HEK293 (cell line): Measurements from ENCODE around the gene HUWE1.
A peak's percentile ranks its signal among the peaks of the same experiment; 100 is the strongest.

Experiments
- CTCF ChIA-PET: fragments of 350-600 bp; formaldehyde crosslinking; extraction: SDS; loops from one replicate; lab custom pipeline; 2021; ENCODE audit warnings: antibody characterized with exemption; lab: Yijun Ruan, JAX
- POLR2A ChIA-PET: fragments of 300-600 bp; formaldehyde crosslinking; extraction: SDS; loops from one replicate; lab custom pipeline; 2020; ENCODE audit warnings: antibody characterized with exemption, inconsistent platforms; lab: Yijun Ruan, JAX
- H3K27ac ChIP-seq: fragments of 200-500 bp; sonication (Bioruptor generic); 2 replicates; pipeline ENCODE4 v1.5.1; 2014; ENCODE audit warnings: low read depth, low read length, control low read depth, inconsistent platforms; ENCODE audit errors: extremely low read depth
- H3K36me3 ChIP-seq, 2 experiments: fragments of 200-500 bp in 1 of 2; sonication (Bioruptor generic) in 1 of 2; 1 replicate in 1 of 2; 2 replicates in 1 of 2; pipeline ENCODE4 v1.5.1; 2014 to 2017; ENCODE audit warnings: inconsistent platforms in 2 of 2, low read length in 2 of 2; ENCODE audit not compliant: control insufficient read depth in 2 of 2, insufficient read depth in 1 of 2
- H3K4me1 ChIP-seq: fragments of 200-500 bp; sonication (Bioruptor generic); 2 replicates; pipeline ENCODE4 v1.5.1; 2014; ENCODE audit warnings: mild to moderate bottlenecking, low read length, inconsistent platforms; ENCODE audit not compliant: control insufficient read depth, insufficient read depth
- H3K4me3 ChIP-seq: 2 replicates; pipeline ENCODE4 v1.5.1; 2011; ENCODE audit warnings: low read depth, mild to moderate bottlenecking, control low read depth, low read length, moderate library complexity
- H3K9me3 ChIP-seq: fragments of 200-500 bp; sonication (Bioruptor generic); 2 replicates; pipeline ENCODE4 v1.5.1; 2014; ENCODE audit warnings: low read depth, low read length, inconsistent platforms; ENCODE audit not compliant: control insufficient read depth, insufficient read depth
- BCL11A ChIP-seq: fragments of 450-650 bp; formaldehyde crosslinking; IDR thresholded peaks from 2 replicates; pipeline ENCODE4 v1.5.1; 2016; ENCODE audit warnings: low read depth, missing biosample characterization, missing genetic modification characterization
- GFI1B ChIP-seq: fragments of 450-650 bp; formaldehyde crosslinking; IDR thresholded peaks from 2 replicates; pipeline ENCODE4 v1.5.1; 2016; ENCODE audit warnings: missing biosample characterization, missing genetic modification characterization
- HOXD13 ChIP-seq: sonication (generic); formaldehyde crosslinking; IDR thresholded peaks from 2 replicates; pipeline ENCODE4 v1.8.0; 2022; ENCODE audit warnings: missing genetic modification reagents, borderline replicate concordance
- KLF8 ChIP-seq: fragments of 450-650 bp; formaldehyde crosslinking; IDR thresholded peaks from 2 replicates; pipeline ENCODE4 v1.5.1; 2016; ENCODE audit warnings: missing biosample characterization, missing genetic modification characterization
- PRDM1 ChIP-seq: fragments of 450-650 bp; formaldehyde crosslinking; IDR thresholded peaks from 2 replicates; pipeline ENCODE4; 2016; ENCODE audit warnings: missing biosample characterization, missing genetic modification characterization
- SP3 ChIP-seq: fragments of 450-650 bp; formaldehyde crosslinking; IDR thresholded peaks from 2 replicates; pipeline ENCODE4 v1.5.1; 2016; ENCODE audit warnings: missing biosample characterization, missing genetic modification characterization
- ZBTB7A ChIP-seq: fragments of 450-650 bp; formaldehyde crosslinking; IDR thresholded peaks from 2 replicates; pipeline ENCODE4 v1.5.1; 2016; ENCODE audit warnings: low read depth, missing biosample characterization, missing genetic modification characterization
- ZNF121 ChIP-seq: fragments of 450-650 bp; formaldehyde crosslinking; IDR thresholded peaks from 2 replicates; pipeline ENCODE4 v1.5.1; 2016; ENCODE audit warnings: missing biosample characterization, missing genetic modification characterization
- ZNF132 ChIP-seq: fragments of 450-650 bp; formaldehyde crosslinking; IDR thresholded peaks from 2 replicates; pipeline ENCODE4 v1.5.1; 2017; ENCODE audit warnings: missing biosample characterization, missing genetic modification characterization, borderline replicate concordance
- ZNF157 ChIP-seq: fragments of 450-650 bp; formaldehyde crosslinking; IDR thresholded peaks from 2 replicates; pipeline ENCODE4 v1.5.1; 2016; ENCODE audit warnings: missing biosample characterization, missing genetic modification characterization
- ZNF169 ChIP-seq: fragments of 450-650 bp; formaldehyde crosslinking; IDR thresholded peaks from 2 replicates; pipeline ENCODE4 v1.5.1; 2016; ENCODE audit warnings: missing biosample characterization, missing genetic modification characterization
- ZNF223 ChIP-seq: fragments of 450-650 bp; formaldehyde crosslinking; IDR thresholded peaks from 2 replicates; pipeline ENCODE4 v1.5.1; 2016; ENCODE audit warnings: missing biosample characterization, missing genetic modification characterization
- ZNF292 ChIP-seq: fragments of 450-650 bp; formaldehyde crosslinking; IDR thresholded peaks from 2 replicates; pipeline ENCODE4 v1.5.1; 2016; ENCODE audit warnings: low read depth, missing biosample characterization, missing genetic modification characterization, borderline replicate concordance
- ZNF366 ChIP-seq: fragments of 450-650 bp; formaldehyde crosslinking; conservative IDR thresholded peaks from 2 replicates; pipeline ENCODE4 v1.5.1; 2016; ENCODE audit warnings: missing biosample characterization, missing genetic modification characterization
- ZNF426 ChIP-seq: fragments of 450-650 bp; formaldehyde crosslinking; IDR thresholded peaks from 2 replicates; pipeline ENCODE4 v1.5.1; 2017; ENCODE audit warnings: missing biosample characterization, missing genetic modification characterization, mild to moderate bottlenecking, inconsistent platforms, moderate library complexity
- ZNF433 ChIP-seq: fragments of 450-650 bp; formaldehyde crosslinking; IDR thresholded peaks from 2 replicates; pipeline ENCODE4 v1.5.1; 2016; ENCODE audit warnings: missing biosample characterization, missing genetic modification characterization, low read depth
- ZNF610 ChIP-seq: fragments of 450-650 bp; formaldehyde crosslinking; IDR thresholded peaks from 2 replicates; pipeline ENCODE4 v1.5.1; 2016; ENCODE audit warnings: missing biosample characterization, missing genetic modification characterization, borderline replicate concordance
- ZNF701 ChIP-seq: fragments of 450-650 bp; formaldehyde crosslinking; IDR thresholded peaks from 2 replicates; pipeline ENCODE4 v1.5.1; 2016; ENCODE audit warnings: missing biosample characterization, missing genetic modification characterization
- ZNF837 ChIP-seq: fragments of 450-650 bp; formaldehyde crosslinking; IDR thresholded peaks from 2 replicates; pipeline ENCODE4 v1.5.1; 2016; ENCODE audit warnings: missing biosample characterization, missing genetic modification characterization
- ZSCAN16 ChIP-seq: fragments of 450-650 bp; formaldehyde crosslinking; IDR thresholded peaks from 2 replicates; pipeline ENCODE4 v1.5.1; 2016; ENCODE audit warnings: missing biosample characterization, missing genetic modification characterization
- ZSCAN4 ChIP-seq: fragments of 450-650 bp; formaldehyde crosslinking; IDR thresholded peaks from 2 replicates; pipeline ENCODE4 v1.5.1; 2017; ENCODE audit warnings: missing biosample characterization, missing genetic modification characterization
- TF ChIP-seq, protein P1 (sequence below): fragments of 450-650 bp; formaldehyde crosslinking; IDR thresholded peaks from 2 replicates; pipeline ENCODE4 v1.5.1; 2017; ENCODE audit warnings: missing biosample characterization, missing genetic modification characterization
- TF ChIP-seq, protein P2 (sequence below): fragments of 450-650 bp; formaldehyde crosslinking; IDR thresholded peaks from 2 replicates; pipeline ENCODE4 v1.5.1; 2016; ENCODE audit warnings: missing biosample characterization, missing genetic modification characterization

Gene HUWE1

DNA sequence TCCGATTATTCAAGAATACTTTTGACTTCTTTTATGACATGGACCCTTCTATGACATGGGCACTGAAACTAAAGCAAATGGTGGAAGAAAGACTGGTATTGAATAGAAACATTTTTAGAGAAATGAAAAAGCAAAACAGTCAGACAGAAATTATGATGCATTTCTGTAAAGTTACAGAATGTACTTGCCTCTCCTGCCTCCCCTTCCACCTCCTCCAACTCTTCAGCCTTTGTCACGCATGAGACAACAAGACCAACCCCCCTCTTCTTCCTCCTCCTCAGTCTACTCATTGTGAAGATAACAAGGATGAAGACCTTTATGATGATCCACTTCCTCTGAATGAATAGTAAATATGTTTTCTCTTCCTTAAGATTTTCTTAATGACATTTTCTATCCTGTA, 46.3 kb upstream of the HUWE1 start (continued):
- TF ChIP-seq, protein P1, sequence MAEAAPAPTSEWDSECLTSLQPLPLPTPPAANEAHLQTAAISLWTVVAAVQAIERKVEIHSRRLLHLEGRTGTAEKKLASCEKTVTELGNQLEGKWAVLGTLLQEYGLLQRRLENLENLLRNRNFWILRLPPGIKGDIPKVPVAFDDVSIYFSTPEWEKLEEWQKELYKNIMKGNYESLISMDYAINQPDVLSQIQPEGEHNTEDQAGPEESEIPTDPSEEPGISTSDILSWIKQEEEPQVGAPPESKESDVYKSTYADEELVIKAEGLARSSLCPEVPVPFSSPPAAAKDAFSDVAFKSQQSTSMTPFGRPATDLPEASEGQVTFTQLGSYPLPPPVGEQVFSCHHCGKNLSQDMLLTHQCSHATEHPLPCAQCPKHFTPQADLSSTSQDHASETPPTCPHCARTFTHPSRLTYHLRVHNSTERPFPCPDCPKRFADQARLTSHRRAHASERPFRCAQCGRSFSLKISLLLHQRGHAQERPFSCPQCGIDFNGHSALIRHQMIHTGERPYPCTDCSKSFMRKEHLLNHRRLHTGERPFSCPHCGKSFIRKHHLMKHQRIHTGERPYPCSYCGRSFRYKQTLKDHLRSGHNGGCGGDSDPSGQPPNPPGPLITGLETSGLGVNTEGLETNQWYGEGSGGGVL (tag by site-specific recombination): no peak
- TF ChIP-seq ZNF132 (tag by site-specific recombination): no peak
- no peak for TF ChIP-seq ZSCAN16
- no peak for TF ChIP-seq ZNF169 (tag by site-specific recombination)

DNA sequence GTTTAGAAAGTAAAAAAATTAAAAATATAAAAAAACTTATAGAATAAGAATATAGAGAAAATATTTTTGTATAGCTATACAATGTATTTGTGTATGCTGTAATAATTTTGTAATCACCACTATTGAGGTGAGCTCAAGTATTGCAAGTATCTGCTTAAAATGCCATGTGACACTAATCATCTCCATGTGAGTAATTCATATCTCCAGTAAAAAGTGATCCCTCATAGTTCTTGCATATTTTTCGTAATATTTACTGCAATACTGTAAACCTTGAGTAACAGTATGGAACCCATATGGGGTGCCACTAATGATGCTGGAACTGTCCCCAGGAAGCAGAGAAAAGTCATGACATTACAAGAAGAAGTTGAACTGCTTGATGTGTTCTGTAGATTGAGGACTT, 43.2 kb upstream of the HUWE1 start:
- no peak for TF ChIP-seq ZNF426 (tag by site-specific recombination)
- no peak for TF ChIP-seq ZNF292 (tag by site-specific recombination)
- TF ChIP-seq SP3 (tag by site-specific recombination): no peak
- no peak for TF ChIP-seq ZNF837 (tag by site-specific recombination)
- TF ChIP-seq, protein P2, sequence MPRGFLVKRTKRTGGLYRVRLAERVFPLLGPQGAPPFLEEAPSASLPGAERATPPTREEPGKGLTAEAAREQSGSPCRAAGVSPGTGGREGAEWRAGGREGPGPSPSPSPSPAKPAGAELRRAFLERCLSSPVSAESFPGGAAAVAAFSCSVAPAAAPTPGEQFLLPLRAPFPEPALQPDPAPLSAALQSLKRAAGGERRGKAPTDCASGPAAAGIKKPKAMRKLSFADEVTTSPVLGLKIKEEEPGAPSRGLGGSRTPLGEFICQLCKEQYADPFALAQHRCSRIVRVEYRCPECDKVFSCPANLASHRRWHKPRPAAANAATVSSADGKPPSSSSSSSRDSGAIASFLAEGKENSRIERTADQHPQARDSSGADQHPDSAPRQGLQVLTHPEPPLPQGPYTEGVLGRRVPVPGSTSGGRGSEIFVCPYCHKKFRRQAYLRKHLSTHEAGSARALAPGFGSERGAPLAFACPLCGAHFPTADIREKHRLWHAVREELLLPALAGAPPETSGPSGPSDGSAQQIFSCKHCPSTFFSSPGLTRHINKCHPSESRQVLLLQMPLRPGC (tag by site-specific recombination): no peak
- TF ChIP-seq ZSCAN4 (tag by site-specific recombination): no peak
- no peak for TF ChIP-seq HOXD13 (CRISPR knock-in tag)
- TF ChIP-seq ZNF433: no peak
- TF ChIP-seq ZNF701 (tag by site-specific recombination): no peak
- TF ChIP-seq ZNF157 (tag by site-specific recombination): no peak
- no peak for TF ChIP-seq KLF8 (tag by site-specific recombination)
- no peak for TF ChIP-seq GFI1B (tag by site-specific recombination)
- TF ChIP-seq ZNF121 (tag by site-specific recombination): no peak
- TF ChIP-seq PRDM1: no peak
- no peak for TF ChIP-seq ZNF223
- TF ChIP-seq BCL11A (tag by site-specific recombination): no peak
- no peak for TF ChIP-seq ZNF610
- TF ChIP-seq ZBTB7A (tag by site-specific recombination): no peak
- CTCF ChIA-PET: interaction anchor here (1.0 kb wide), 1 partner anchor 280 kb away, joined by 3 read pairs; no protein-coding TSS in a partner anchor
- Histone ChIP-seq H3K9me3 (no peaks in the 10 kb centered on the region; the same call in 1 of the 2 replicates), H3K36me3 (no peaks in the 10 kb centered on the region), H3K4me1 (no peaks in the 10 kb centered on the region), H3K27ac (no peak overlapping the region), H3K4me3 (no peak overlapping the region)
- POLR2A ChIA-PET: interaction anchor here (0.8 kb wide), 1 partner anchor 46 kb away, joined by 5 read pairs; no protein-coding TSS in a partner anchor

DNA sequence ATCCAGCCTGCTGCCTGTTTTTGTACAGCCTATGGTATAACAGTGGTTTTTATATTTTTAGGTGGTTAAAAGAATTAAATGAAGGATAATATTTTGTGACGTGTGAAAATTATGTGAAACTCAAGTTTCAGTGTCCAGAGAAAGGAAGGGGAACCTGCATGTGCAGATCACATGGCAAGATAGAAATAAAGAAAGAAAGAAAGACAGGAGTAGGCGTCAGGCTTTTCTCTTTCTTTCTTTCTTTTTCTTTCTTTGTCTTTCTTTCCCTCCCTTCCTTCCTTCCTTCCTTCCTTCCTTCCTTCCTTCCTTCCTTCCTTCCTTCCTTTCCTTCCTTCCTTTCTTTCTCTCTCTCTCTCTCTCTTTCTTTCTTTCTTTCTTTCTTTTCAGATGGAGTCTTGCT, 42.0 kb upstream of the HUWE1 start:
- Histone ChIP-seq H3K9me3 (no peaks in the 10 kb centered on the region; the same call in 1 of the 2 replicates), H3K4me1 (no peaks in the 10 kb centered on the region), H3K27ac (no peak overlapping the region), H3K36me3 (no peaks in the 10 kb centered on the region), H3K4me3 (no peak overlapping the region)
- TF ChIP-seq ZNF366 (tag by site-specific recombination): peak; percentile 78
- no peak for TF ChIP-seq ZSCAN4 (tag by site-specific recombination)
- POLR2A ChIA-PET: no interaction called here
- CTCF ChIA-PET: interaction anchor here (0.6 kb wide), 1 partner anchor 242 kb away, joined by 4 read pairs; no protein-coding TSS in a partner anchor
